Activated CD4-positive, alpha-beta T cell treated with anti-CD3 and anti-CD28 coated beads, Interleukin-2, Interleukin-4, amounts not matched to agents 100 ng/mL and 50 ng/mL, durations not matched to agents 16 hours and 8 hours (primary cell): ENCODE data around the gene SERPINB5.

ENCODE experiments used
- DNase-seq: peaks from one replicate; pipeline ENCODE4 v3.0.0-alpha.2; 2020; ENCODE audit warnings: low spot score

The SERPINB5 gene

DNA sequence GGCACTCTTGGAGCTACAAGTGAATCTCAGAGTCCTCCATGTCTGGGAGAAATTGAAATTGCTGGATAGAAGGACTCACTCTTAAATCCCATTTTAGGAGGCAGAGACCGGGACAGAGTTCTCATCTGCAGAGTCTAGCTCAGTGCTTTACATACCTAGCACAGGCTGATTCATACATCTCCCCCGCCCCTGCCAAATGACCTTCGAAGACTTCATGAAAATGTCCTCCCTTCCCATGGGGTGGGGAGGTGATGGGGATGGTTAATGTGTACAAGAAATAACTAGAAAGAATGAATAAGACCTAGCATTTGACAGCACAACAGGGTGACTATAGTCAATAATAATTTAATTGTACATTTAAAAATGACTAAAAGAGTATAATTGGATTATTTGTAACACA lies 8.2 kb upstream of the SERPINB5 start:
- no peak for DNase-seq

DNA sequence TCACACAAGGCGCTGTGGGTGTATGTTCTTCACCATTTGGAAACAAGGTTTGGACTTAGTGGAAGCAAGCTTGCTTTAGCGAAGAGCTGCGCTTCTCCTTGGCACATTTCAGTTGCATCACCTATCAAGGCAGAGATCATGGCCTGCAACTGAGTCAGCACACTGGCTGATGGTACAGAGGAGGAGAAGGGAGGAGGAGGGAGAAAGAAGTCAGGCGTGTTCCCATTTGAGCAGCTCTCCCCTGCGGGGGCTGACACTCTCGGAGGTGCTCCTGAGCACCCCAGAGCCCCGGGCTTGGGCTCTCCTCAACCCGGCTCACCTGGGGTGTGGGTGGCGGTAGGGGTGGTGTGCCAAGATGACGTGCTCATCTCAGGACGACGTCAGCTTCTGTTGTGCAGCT lies 6.0 kb upstream of the SERPINB5 start:
- no peak for DNase-seq

DNA sequence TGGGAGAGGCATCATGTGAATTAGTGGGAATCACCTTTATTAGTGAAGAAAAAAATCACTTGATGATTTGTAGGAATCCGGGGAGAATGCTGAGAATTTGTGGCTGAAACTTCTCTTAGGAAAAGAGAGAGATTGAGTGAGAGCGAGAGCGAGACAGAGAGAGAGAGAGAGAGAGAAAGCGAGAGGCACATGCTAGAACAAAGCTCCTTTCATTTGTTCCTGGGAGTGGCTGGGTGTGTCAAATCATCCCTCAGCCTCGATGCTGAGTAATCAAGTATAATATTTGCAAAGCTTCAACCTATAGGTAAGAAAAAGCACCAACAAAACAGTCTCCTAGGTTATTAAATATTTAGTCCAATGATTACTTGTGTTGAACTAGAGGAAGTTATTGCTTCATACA lies 4.4 kb upstream of the SERPINB5 start:
- DNase-seq = no peak

DNA sequence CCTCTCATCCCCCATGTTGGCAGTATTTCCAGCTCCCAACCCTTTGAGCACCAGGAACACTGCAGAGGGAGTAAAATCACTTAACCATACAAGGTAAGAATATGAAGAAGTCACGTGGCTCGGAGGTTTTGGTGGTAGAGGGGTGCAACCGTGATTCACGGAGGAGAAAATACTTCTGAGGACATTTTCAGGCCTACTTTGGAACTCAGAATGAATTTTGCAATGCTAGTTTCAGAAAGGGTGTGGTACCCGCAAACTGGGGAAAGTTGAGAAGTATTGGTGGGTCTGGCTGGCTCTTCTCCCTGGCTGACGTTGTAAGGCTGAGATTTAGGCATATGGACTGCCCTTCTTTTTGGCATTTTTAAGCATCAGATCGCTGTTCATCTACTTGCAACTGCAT lies 442 bp downstream of the SERPINB5 start:
- no peak for DNase-seq

DNA sequence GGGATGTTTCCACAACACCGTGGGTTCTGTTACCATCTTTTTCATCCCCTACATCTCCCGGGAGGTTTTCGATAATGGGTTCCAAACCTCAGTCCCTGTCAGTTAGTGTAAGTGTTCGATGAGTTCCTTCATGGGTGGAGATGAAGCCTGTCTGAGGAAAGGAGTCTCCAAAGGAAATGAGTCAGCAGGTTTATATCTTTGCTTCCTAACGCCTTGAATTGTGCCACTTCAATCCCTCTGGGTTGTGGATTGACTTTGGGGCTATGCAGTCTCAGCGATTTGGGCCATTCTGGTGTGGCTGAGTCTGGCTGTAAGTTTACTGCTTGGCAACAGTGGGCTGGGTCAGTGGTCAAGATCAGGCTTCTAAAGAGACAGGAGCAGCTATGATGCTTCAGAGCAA lies 1.2 kb downstream of the SERPINB5 start:
- DNase-seq = no peak

DNA sequence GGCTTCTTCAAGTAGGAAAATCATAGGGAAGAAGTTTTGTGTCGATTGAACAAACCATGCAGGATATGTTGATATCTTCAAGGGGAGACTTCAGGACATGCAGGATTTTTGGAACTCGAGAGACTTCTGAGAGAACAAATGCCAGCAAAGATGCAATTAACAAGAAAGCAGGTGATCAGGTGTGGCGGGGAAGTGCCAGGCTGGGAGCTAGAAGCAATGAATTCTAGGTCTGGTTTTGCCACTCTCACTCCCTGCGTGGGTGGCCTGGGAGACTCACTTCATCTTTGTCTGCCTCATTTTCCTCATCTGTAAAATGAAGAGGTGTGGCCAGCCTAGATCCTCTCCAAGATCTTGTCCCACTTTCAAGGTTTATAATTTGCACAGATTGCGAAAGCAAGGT lies 3.1 kb downstream of the SERPINB5 start:
- no peak for DNase-seq

DNA sequence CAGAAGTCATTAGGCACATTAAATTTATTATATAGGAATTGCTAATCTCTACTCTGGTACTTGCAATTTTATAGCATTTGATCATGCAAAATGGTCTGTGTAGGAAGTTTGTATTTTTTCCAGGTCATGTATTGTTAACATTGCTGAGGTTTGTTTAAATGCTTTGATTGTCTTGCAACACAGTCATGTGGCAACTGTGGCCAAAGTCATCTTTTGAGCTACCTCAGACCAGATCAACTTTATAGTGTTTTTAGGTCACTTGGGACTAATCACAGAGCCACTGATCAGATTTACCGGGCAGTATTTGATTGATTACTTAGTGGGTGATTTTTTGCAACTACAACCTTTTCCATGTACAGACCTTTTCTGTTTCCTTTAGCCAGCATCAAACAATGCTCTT lies 3.7 kb downstream of the SERPINB5 start:
- DNase-seq = no peak

DNA sequence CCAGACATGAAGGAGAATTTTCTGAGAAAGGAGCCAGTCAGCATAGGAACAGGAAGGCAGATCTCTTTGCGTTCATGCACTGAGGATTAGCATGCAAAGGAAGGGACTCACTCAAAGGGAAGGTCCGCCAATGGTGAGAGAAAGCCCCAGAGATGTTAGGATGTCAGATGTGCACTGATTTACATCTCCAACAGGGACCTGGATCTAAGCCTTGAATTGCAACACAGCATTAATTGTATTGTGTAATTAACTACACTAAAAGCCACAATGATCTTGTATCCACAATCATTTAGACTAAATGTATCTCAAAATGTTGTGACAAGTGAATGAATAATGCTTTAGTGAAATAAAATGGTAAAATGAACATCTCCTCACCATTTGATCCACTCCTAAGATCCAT lies 4.2 kb downstream of the SERPINB5 start:
- no peak for DNase-seq

DNA sequence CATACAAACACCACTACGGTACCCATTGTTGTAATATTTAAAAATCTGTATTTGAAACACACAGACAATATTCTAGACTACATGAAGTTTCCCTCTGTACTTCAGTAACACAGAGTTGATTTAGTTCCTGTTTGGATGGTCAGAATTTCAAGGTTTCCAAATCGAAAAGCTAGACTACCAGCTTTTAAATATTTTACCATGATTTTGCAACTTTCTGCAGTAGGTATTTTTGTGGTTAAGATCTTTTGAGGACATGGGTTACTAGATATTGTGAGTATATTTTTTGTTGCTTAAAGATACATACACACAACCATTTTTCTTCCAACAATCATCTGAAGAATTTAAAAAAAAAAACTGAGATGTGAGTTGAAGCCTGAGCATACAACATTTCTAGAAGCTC lies 10.9 kb downstream of the SERPINB5 start:
- no peak for DNase-seq

DNA sequence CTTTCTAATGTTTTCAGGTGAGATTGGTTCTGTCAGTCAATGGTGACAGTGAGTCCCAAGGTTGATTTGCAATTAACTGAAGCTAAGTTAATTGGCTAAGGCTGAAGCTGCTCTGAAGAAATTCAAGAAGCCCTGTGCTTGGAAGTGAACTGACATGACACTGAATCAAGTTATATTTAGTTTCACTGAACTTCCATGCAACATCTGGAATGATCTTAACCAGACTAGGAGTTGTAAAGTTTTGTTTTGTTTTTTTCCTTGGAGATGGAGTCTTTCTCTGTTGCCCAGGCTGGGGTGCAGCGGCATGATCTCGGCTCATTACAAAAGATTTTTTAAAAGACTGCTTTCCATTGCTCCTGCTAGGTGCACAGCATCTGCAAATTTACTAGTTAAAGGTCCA lies 11.4 kb downstream of the SERPINB5 start:
- DNase-seq = no peak

DNA sequence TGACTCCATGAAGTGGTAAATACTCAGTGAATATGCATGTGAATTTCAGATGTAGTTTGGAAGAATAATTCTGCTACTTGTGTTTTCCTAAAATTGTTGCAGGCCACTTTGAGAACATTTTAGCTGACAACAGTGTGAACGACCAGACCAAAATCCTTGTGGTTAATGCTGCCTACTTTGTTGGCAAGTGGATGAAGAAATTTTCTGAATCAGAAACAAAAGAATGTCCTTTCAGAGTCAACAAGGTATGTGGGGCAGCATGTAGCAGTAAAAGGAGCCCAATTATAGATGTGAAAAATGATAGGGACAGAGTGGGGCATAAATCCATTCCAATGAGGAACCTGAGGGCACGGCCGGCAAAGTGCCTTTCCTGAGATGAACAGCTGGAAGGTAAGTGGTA lies 16.1 kb downstream of the SERPINB5 start:
- no peak for DNase-seq

DNA sequence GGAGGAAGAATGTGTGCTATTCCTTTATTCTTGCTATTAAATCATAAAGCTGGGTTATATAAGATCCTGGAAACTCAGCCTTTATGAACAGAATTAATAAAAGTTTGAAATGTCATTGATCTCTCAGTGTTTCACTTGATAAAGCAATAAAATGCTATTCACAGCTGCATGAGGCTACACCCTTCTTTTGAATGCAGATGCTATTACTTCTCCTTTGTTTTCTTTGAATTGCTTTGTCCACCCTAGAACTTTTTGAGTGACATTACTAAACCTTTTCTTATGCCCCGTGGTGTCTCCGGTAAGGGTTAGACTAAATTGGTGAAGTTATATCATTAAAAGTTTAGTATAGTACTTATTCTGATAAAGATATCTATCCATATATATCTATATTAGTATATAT lies 18.9 kb downstream of the SERPINB5 start:
- DNase-seq = no peak

DNA sequence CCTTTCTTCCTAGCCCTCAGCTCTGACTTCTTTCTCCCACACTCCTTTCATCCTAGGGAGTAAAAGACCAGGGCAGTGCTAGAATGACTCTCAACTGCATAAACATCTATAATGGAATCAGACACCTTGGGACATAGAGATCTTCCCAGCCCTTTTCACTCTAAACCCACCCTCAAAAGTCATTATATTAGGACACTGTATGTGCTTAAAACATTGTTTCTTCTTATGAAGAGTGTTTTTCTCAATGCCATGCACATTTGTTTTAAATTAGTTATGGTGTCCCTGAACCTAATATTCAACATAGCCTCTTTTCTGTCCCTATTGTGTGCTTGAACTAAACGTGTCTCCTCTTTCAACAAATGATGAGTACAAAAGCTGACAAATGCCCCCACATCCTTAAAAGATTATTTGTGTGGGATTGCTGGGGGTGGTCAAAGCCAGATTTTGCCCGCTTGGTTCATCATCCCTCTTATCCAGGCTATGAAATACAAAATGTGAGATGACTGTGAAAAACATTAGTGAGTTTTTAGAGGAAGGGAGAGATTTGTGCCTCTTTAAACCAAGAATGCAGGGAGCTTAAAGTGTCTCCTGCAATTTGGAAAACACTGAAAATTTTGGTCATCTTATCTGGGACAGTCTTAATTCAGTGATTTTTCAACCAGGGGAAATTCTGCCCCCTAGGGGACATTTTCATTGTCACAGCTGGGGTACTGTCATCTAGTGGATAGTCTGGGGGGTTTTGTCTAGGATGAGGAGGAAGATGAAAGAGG lies 29.0 kb downstream of the SERPINB5 start:
- peak; percentile 47 for DNase-seq

DNA sequence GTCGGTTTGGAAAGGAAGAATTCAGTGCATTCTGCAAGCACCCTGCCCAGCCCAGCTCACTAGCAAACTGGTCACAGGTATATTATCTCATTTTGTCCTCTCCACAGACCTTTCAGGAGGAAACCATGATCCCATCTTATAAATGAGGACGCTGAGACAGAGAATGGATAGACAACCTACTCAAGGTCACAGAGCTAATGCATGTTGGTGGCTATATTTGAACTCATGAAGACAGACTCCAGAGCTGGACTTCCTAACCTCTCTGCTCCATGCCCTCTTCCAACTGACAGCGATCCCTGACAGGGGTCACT lies 29.5 kb downstream of the SERPINB5 start:
- no peak for DNase-seq

DNA sequence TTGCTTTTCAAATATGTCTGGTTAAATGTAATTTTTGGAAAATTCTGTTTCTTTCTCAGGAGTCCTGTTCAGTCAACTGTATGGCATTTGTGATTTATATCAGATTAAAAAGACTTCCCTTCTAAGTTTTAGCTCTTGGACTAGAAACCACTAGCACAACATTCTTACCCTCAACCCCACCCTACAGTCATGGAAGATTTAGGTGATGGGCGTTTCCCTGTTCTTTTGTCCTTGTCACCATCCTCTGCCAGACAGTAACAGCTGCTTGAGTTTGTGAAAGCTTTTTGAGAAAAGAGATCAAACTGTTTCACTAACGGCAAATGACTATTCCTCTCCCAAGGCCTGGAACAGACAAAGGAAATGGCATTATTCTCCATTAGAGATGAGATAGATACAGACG lies 31.8 kb downstream of the SERPINB5 start:
- DNase-seq = no peak

DNA sequence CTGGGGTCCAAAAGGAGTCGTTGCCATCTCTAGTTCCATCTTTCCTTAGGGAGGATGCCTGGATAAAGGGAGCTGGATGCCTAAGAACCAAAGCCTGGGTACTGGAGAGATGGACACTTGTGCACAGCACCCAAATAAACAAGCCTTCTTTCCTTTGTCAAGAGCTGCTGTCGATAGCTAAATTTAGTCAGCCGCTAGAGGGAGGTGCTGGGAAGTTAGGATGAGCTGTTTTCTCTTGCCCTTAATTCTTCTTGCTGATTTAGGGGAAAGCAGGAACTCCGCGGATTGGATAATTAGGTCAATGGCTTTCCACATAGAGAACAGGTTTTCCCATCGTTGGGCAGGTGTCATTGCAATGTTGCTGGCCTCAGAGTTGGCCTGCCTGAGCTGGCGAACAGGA lies 34.5 kb downstream of the SERPINB5 start:
- peak; percentile 13 for DNase-seq

DNA sequence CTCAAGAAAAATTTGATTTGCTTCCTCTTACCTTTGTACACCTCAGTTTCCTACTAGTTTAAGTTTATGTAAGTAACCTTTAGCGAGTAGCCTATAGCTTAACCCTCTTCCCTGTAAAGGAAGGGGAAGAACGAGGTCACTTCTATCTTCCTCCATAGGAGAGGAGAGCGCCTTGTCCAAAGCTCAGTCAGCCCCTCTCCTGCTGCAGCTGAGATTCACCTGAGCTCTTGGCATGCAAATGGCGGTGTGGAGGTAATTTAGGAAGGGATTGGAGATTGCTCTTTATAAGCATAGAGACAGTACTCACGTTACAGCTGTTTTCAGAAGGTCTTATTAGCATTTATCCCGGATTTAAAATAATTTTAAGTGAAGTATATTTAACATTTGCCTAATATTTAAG lies 37.6 kb downstream of the SERPINB5 start:
- no peak for DNase-seq

DNA sequence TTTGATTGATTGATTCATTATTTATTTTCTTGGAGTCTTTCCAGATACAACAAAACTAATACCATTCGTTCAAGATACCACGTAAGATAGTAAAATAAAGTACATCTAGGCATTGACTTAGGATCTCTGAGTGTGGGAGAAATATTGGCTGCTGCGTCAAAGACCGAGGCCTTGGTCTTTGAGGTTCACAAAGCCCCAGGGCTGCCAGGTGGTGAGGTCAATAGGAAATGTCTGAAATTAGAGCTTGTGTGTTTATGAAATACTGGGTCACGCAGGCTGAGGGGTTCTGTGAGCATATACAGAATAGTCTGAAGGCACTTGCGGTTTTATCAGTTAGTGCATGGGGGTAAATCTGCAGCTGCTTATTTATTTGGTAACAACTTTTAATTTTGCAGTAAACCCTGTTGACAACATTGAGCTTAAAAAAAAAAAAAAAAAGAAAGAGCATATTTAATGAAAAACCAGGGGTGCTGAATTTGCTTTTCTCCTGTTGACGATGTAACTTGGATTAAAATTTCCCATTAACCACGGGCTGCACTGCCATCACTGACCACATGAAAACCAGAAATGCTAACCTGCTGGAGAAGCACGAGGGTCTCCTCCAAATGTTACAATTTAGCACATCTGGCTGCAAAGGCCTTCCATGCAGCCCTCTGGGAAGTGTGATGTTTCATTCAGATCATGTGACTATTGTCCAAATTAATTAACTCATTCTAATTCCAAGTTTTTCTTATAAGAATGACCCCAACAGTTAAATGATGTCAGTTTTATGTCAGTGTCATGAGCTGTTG lies 38.3 kb downstream of the SERPINB5 start:
- DNase-seq = no peak

DNA sequence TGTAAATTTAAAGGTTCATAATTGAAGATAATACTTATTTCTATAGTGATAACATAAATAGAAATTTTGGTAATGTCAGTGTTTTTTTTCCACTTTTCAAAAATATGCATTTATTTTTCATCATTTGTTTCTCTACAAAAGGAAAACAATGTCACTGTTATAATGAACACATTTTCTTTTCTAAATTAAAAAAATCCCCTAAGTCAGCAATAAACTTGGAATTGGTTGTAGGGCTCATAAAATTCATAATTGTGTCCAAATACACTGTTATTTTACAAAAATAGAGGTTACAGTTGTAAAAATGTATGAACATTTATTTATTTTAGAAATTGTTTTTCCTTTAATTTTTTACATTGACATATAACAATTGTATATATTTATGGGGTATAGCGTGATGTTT lies 39.0 kb downstream of the SERPINB5 start:
- DNase-seq = no peak

DNA sequence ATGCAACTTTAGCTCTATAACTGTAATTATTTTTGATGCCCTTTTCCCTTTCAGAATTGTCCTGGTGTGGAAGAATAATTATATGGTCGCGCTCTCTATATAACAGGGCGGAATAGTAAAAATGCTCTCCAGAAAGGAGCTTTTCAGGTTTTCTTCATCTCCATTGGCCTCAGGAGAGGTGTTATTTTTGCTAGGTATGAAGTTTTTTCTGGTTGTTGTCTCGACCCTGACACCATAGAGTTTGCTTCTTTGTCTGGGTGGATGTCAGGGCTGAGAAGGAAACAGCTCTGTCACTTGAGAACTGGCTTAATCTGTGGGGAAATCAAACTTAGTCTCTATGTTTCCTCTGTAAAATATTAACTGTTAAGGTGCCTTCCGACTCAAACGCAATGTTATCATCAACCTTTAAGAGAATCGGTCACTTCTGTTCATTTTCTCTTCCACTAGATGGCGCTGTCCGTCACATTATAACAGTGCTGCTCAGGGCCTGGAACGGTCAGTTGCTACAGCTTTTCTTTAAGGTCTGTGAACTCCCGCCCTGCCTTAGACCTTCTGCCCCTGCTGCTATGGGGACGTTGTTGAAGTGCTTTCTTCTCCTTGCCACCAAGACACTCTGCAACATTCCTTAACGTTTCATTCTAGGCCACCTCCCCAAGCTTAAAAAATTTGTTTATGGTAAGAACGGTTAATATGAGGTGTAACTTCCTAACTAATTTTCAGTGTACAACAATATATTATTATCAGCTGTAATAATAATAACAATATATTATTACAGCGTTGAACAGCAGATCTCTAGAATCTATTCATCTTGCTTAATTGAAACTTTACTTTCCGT lies 41.6 kb downstream of the SERPINB5 start:
- DNase-seq = peak; percentile 78

DNA sequence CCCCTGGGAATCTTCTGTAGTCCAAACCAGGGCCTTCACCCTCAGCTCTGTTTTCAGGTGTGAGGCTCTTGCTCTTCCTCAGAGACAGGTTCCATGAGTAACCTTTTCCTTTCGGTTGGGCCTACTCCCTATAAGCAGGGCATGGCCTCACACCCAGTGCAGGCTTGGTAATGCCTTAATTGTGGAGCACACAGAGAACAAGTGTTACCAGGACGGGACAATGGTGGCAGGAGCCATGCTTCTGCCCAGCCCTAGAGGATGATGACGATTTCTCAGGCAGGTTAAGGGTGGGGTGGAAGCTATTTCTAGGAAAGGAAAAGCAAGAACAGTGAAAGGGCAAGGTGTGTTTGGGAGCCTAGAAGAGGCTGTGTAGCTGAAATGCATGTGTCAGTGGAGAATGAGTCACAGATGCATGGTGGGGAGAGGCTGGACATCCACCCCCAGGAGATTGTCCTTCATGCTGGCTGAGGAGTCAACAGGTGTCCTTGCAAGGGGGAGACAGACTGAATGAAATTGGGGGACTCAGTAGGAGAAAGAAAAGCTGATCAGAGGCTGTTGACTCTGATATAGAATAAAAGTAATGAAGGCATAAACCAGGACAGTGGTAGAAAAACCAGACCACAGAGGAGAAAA lies 43.4 kb downstream of the SERPINB5 start:
- no peak for DNase-seq

DNA sequence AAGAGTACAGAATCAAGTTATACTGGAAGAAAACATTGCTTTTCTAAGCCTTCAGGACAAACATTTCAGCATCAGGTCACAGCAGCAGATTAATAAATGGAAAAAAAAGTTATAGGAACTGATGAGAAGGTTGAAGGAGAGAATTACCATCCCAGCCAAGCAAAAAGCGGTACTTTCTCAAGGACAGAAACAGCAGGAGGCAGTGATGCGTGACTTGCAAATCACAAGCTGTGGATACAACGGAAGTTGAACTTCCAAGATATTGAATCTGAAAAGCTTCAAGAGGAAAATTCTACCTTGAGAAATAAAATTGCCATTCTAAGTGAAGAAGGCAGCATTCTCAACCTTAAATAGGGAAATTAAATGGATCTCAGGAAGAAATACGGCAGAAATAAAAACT lies 46.9 kb downstream of the SERPINB5 start:
- DNase-seq = no peak

DNA sequence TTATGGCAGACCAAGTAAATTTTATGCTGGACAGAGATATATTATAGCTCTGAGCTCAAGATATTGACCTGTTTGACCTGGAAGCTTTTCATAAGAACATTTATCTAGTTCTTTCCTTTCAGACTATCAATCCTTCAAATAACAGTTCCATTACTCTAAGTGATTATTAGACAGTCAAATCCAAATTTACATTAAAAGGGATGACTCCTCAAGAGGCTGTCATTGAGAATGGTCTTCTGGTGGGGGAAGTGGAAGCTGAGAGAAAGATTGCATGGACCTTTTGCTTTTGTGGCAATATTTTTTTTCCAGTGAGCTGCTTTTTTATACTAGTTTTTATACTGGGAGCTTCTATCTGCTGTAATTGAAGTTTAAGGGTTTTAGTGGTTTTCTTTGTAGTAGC lies 50.5 kb downstream of the SERPINB5 start:
- DNase-seq = no peak
